GM12878 (cell line): ENCODE results near the gene FAM24B. TPM values are rescaled to one million over a fixed set of nuclear protein-coding genes. Genes with fewer than 3 reads are reported as not detected.

Source experiments
- ATAC-seq: fragments of 200-7000 bp; cut with Tn5 transposase; 3 replicates; pipeline ENCODE4 v1.9.1; 2020; ENCODE audit warnings: mild to moderate bottlenecking, moderate library complexity
- BruUV-seq: library from RNA; stranded (reverse); fragments of 400-500 nt; replicated peaks from 2 replicates; lab custom pipeline; 2021; lab: Mats Ljungman, UMichigan
- CTCF ChIA-PET: fragments of 300-600 bp; sonication (Branson Sonifier 250); formaldehyde crosslinking; extraction: SDS; loops from one replicate; lab custom pipeline; 2021; ENCODE audit warnings: inconsistent platforms; lab: Yijun Ruan, JAX
- POLR2A ChIA-PET: fragments of 350-600 bp; formaldehyde crosslinking; extraction: SDS; loops from one replicate; lab custom pipeline; 2021; ENCODE audit warnings: inconsistent platforms; lab: Charles Lee
- RAD21 ChIA-PET: fragments of 300-600 bp; sonication (Branson Sonifier 250); formaldehyde crosslinking; loops from one replicate; lab custom pipeline; 2023; ENCODE audit warnings: antibody characterized with exemption; ENCODE audit not compliant: unreplicated experiment; lab: Charles Lee
- SMC1A ChIA-PET: fragments of 300-600 bp; sonication (Branson Sonifier 250); formaldehyde crosslinking; loops from one replicate; lab custom pipeline; 2023; ENCODE audit not compliant: unreplicated experiment, uncharacterized antibody; lab: Charles Lee
- DNase-seq: peaks from one replicate; pipeline ENCODE4 v3.0.0-alpha.2; 2011; ENCODE audit warnings: low read depth, low spot score
- FAIRE-seq: peaks from 3 replicates; lab custom pipeline; 2011; peaks lifted over from hg19 to GRCh38; lab: Jason Lieb, UNC
- H2AFZ ChIP-seq: 2 replicates; pipeline ENCODE4 v1.6.0; 2011; ENCODE audit warnings: low read depth, low read length, control low read depth; ENCODE audit not compliant: control insufficient read depth
- H3K27ac ChIP-seq: 2 replicates; pipeline ENCODE4 v1.5.1; 2011; ENCODE audit warnings: control low read depth; ENCODE audit not compliant: control insufficient read depth, insufficient read depth
- H3K27me3 ChIP-seq, 2 experiments: replicated peaks in 1 of 2; 2 replicates each; pipeline versions ENCODE4 v1.6.0 to v1.6.1; 2011; ENCODE audit warnings: low read length in 1 of 2; ENCODE audit not compliant: control insufficient read depth in 2 of 2, insufficient read depth in 2 of 2
- H3K36me3 ChIP-seq, 2 experiments: 2 replicates each; pipeline ENCODE4 v1.5.1; 2011; ENCODE audit warnings: low read length in 1 of 2; ENCODE audit not compliant: control insufficient read depth in 2 of 2, insufficient read depth in 2 of 2
- H3K4me1 ChIP-seq: 2 replicates; pipeline ENCODE4 v1.6.1; 2011; ENCODE audit warnings: mild to moderate bottlenecking, low read length, moderate library complexity, mixed read lengths; ENCODE audit not compliant: control insufficient read depth, insufficient read depth
- H3K4me2 ChIP-seq: 2 replicates; pipeline ENCODE4 v1.6.0; 2011; ENCODE audit warnings: control low read depth; ENCODE audit not compliant: control insufficient read depth, insufficient read depth
- H3K4me3 ChIP-seq: fragments of 200-600 bp; sonication (generic); 2 replicates; pipeline ENCODE4 v1.5.1; 2016
- H3K79me2 ChIP-seq: 2 replicates; pipeline ENCODE4 v1.6.0; 2011; ENCODE audit warnings: low read length; ENCODE audit not compliant: control insufficient read depth, insufficient read depth
- H3K9ac ChIP-seq: 2 replicates; pipeline ENCODE4 v1.8.0; 2011; ENCODE audit warnings: low read length, control low read depth, mixed read lengths; ENCODE audit not compliant: control insufficient read depth, insufficient read depth
- H3K9me3 ChIP-seq: replicated peaks from 3 replicates; pipeline ENCODE4 v1.5.1; 2011; ENCODE audit warnings: mild to moderate bottlenecking, low read length; ENCODE audit not compliant: control insufficient read depth, insufficient read depth
- H4K20me1 ChIP-seq: 2 replicates; pipeline ENCODE4 v1.6.0; 2011; ENCODE audit not compliant: control insufficient read depth, insufficient read depth
- ATF2 ChIP-seq: IDR thresholded peaks from 2 replicates; pipeline ENCODE4 v1.6.1; 2012; ENCODE audit warnings: low read length, inconsistent platforms
- HDAC2 ChIP-seq: fragments of 200-600 bp; sonication (generic); IDR thresholded peaks from 2 replicates; pipeline ENCODE4 v1.6.1; 2017
- HDAC6 ChIP-seq: fragments of 200-600 bp; sonication (generic); IDR thresholded peaks from one replicate; pipeline ENCODE4 v1.8.0; 2017; ENCODE audit warnings: antibody characterized with exemption; ENCODE audit not compliant: unreplicated experiment
- MTA3 ChIP-seq: IDR thresholded peaks from 2 replicates; pipeline ENCODE4 v1.6.1; 2012; ENCODE audit warnings: low read length, inconsistent platforms, borderline replicate concordance
- MXI1 ChIP-seq: fragments of 150-350 bp; IDR thresholded peaks from 2 replicates; pipeline ENCODE4 v1.6.1; 2011; ENCODE audit warnings: low read depth, mild to moderate bottlenecking, inconsistent platforms, low read length, improper control_type of control experiment
- NKRF ChIP-seq: fragments of 450-650 bp; conservative IDR thresholded peaks from 2 replicates; pipeline ENCODE4 v1.6.1; 2017; ENCODE audit warnings: mild to moderate bottlenecking, moderate library complexity
- RCOR1 ChIP-seq: conservative IDR thresholded peaks from 2 replicates; pipeline ENCODE4 v1.6.1; 2012; ENCODE audit warnings: low read depth, low read length, improper control_type of control experiment
- REST ChIP-seq: IDR thresholded peaks from 2 replicates; pipeline ENCODE4 v1.6.1; 2012; ENCODE audit warnings: mild to moderate bottlenecking, low read depth, low read length
- SIN3A ChIP-seq: IDR thresholded peaks from 2 replicates; pipeline ENCODE4 v1.6.1; 2012; ENCODE audit warnings: low read depth, low read length, improper control_type of control experiment
- SMARCA5 ChIP-seq: fragments of 450-650 bp; IDR thresholded peaks from 2 replicates; pipeline ENCODE4 v1.6.1; 2017; ENCODE audit warnings: mild to moderate bottlenecking
- SREBF1 ChIP-seq: IDR thresholded peaks from 2 replicates; pipeline ENCODE4 v1.6.1; 2012; ENCODE audit warnings: mild to moderate bottlenecking, low read length
- YY1 ChIP-seq: IDR thresholded peaks from 2 replicates; pipeline ENCODE4 v1.6.1; 2011; ENCODE audit warnings: low read depth, mild to moderate bottlenecking, low read length
- ZBTB40 ChIP-seq: fragments of 450-650 bp; IDR thresholded peaks from 2 replicates; pipeline ENCODE4 v1.6.1; 2016; ENCODE audit warnings: mild to moderate bottlenecking, moderate library complexity, borderline replicate concordance
- WGBS: methylation state at CpG from one replicate; pipeline ENCODE4 v1.1.6; 2016; ENCODE audit warnings: low lambda C conversion rate; ENCODE audit not compliant: insufficient replicate concordance, insufficient coverage; ENCODE audit errors: missing lambda C conversion rate; 5-methylcytosine and 5-hydroxymethylcytosine counted together
- in situ Hi-C: fragments of 300-500 bp; cut with MboI; formaldehyde crosslinking; loops from 9 replicates; pipeline ENCODE4 v1.14.3; 2018; ENCODE audit warnings: mixed read lengths
- intact Hi-C: fragments of 100-400 bp; cut with micrococcal nuclease; formaldehyde crosslinking; loops from one replicate; pipeline ENCODE4 v1.14.2; 2022; ENCODE audit not compliant: unreplicated experiment
- polyA plus RNA-seq, 11 experiments: library from polyadenylated mRNA; depleted of rRNA in 4 of 11; unstranded in 6 of 11; stranded (reverse) in 5 of 11; fragments of >200 nt; fragmentation: Nextera tagmentation in 4 of 11; fragmentation: Illumina TruSeq in 1 of 11; extraction: Ambion mirVana in 4 of 11; extraction: Trizol in 1 of 11; gene quantifications; 1 replicate in 1 of 11; 2 replicates in 10 of 11; pipeline versions ENCODE4 v1.2.1 to v1.2.3, GENCODE V29; 2011 to 2016; ENCODE audit warnings: inconsistent platforms in 2 of 11, missing spikeins in 2 of 11, low read depth in 1 of 11
- total RNA-seq, 4 experiments: library from RNA; depleted of rRNA in 3 of 4; stranded (reverse); fragments of >200 nt in 3 of 4; fragmentation: Illumina TruSeq in 1 of 4; extraction: Trizol in 1 of 4; gene quantifications; 2 replicates each; pipeline versions ENCODE4 v1.2.1 to v1.2.3, GENCODE V29; 2013 to 2021

The FAM24B gene
- total and polyA plus RNA-seq, 10 of the 15 experiments (the other 5 are each of a cell fraction or from before 2014, with no cell fraction given) = 4.8 to 15.3 (median 7.2) TPM

- H3K9ac ChIP-seq = no peak overlapping the region
- in situ Hi-C loops = no loop called here
- peak; percentile 74 for ATAC-seq
- FAIRE-seq = peak; percentile 38
- SMC1A ChIA-PET = no interaction called here
- RAD21 ChIA-PET = no interaction called here
- BruUV-seq = no TSS peak
- no peak overlapping the region for H3K27ac ChIP-seq
- H4K20me1 ChIP-seq = no peaks in the 10 kb centered on the region
- H3K4me3 ChIP-seq = no peak overlapping the region
- H3K27me3 ChIP-seq = no peaks in the 10 kb centered on the region
- intact Hi-C loops = no loop called here
- H3K4me2 ChIP-seq = no peak overlapping the region
- H3K79me2 ChIP-seq = no peaks in the 10 kb centered on the region
- H2AFZ ChIP-seq = no peak overlapping the region
- DNase-seq = no peak
- CTCF ChIA-PET = no interaction called here
- H3K9me3 ChIP-seq = no peaks in the 10 kb centered on the region
- no peaks in the 10 kb centered on the region for H3K36me3 ChIP-seq
- no peaks in the 10 kb centered on the region for H3K4me1 ChIP-seq
- POLR2A ChIA-PET = no interaction called here
- 28% methylated on average over 5 of the region's 5 CpGs for WGBS
- peak; percentile 96 for TF ChIP-seq SIN3A
- TF ChIP-seq MTA3 = no peak
- 0 out of 2 replicates have a peak, but pooled peaks have one; percentile 28 for TF ChIP-seq YY1
- no peak for TF ChIP-seq ATF2
- 0 out of 2 replicates have a peak, but pooled peaks have one; percentile 40 for TF ChIP-seq NKRF
- no peak for TF ChIP-seq SMARCA5
- TF ChIP-seq HDAC6 = no peak
- peak; percentile 97 for TF ChIP-seq SREBF1
- peak; percentile 99 for TF ChIP-seq REST
- peak; percentile 97 for TF ChIP-seq RCOR1
- TF ChIP-seq ZBTB40 = peak; percentile 88
- TF ChIP-seq HDAC2 = 0 out of 2 replicates have a peak, but pooled peaks have one; percentile 76
- peak; percentile 52; the same call in 1 of the 2 replicates for TF ChIP-seq MXI1
These were observed 32.6 kb upstream of the FAM24B start for GRCh38 chr10:122911889-122912484.
